Skin of body (tissue), 2 donors: Measurements from ENCODE around the gene SOX18. TPM values are rescaled to one million over a fixed set of nuclear protein-coding genes. Genes with fewer than 3 reads are reported as not detected.

ENCODE experiments used
- small RNA-seq: library from RNA; depleted of rRNA; stranded (forward); fragments of <200 nt; gene quantifications from one replicate; pipeline ENCODE3, GENCODE V24; 2014; ENCODE audit warnings: low replicate concordance
- total RNA-seq: library from RNA; depleted of rRNA; stranded (reverse); fragments of >200 nt; gene quantifications from one replicate; pipeline ENCODE4 v1.2.3, GENCODE V29; 2014

The SOX18 gene
- total RNA-seq, 1 donor from 2014 or later: 3.7 TPM

Small RNAs within 50 kb of the gene (small RNA-seq; reads per million reads assigned to genes)
- gene AL355803.1 (not detected), gene MIR6813 (not detected)

Other genes starting within 250 kb of the SOX18 start
- gene ZBTB46, start 218.4 kb downstream of the SOX18 start, total RNA-seq: 8.3 TPM
- not detected for gene ABHD16B, start 188.1 kb downstream of the SOX18 start, total RNA-seq
- 39.3 TPM for gene TPD52L2, start 184.4 kb downstream of the SOX18 start, total RNA-seq
- 20.9 TPM for gene DNAJC5, start 154.5 kb downstream of the SOX18 start, total RNA-seq
- gene UCKL1, start 93.2 kb downstream of the SOX18 start, total RNA-seq: 23.0 TPM
- 9.7 TPM for gene ZNF512B, start 79.7 kb downstream of the SOX18 start, total RNA-seq
- gene SAMD10, start 70.0 kb downstream of the SOX18 start, total RNA-seq: 1.6 TPM
- gene PRPF6, start 68.5 kb downstream of the SOX18 start, total RNA-seq: 39.9 TPM
- 0.39 TPM for gene C20orf204, start 13.5 kb downstream of the SOX18 start, total RNA-seq
- gene TCEA2, start 13.6 kb upstream of the SOX18 start, total RNA-seq: 15.1 TPM
- 6.6 TPM for gene RGS19, start 29.9 kb upstream of the SOX18 start, total RNA-seq
- 0.89 TPM for gene OPRL1, start 30.4 kb upstream of the SOX18 start, total RNA-seq
- 0.39 TPM for gene LKAAEAR1, start 34.8 kb upstream of the SOX18 start, total RNA-seq
- gene NPBWR2, start 57.9 kb upstream of the SOX18 start, total RNA-seq: not detected
- gene MYT1, start 114.8 kb upstream of the SOX18 start, total RNA-seq: 0.20 TPM
- 81.8 TPM for gene PCMTD2, start 206.1 kb upstream of the SOX18 start, total RNA-seq